ENCODE results near the gene TRPM3. TPM values are rescaled to one million over a fixed set of nuclear protein-coding genes. Genes with fewer than 3 reads are reported as not detected.

TRPM3 gene
- total RNA-seq, 1 experiment from 2014 or later, result not detected

DNA sequence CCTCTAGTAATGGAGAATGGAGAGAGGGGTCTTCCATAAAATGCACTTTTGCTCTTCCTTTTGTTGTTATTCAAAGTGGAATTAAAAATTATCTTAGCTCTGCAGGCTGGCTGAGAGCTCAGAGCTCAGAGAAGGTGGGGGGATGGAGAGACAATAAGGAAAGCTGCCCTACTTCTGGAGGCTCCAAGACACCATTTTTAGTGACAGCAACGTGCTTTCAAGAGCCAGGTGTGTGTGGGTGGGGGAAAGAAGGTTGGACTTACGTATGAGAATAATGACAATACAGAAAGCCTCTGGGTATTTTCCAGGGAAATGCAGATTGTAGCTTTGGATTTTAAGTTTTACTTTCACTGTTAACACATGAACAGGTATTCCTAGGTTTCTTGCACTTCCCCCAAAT, 173.9 kb downstream of the TRPM3 start:
- Mint-ChIP-seq H3K27me3 (ENCODE audit: unreplicated experiment) (no peaks in the 10 kb centered on the region), H3K4me1 (ENCODE audit: low read depth, unreplicated experiment) (peaks cover 28% of the 10 kb centered on the region), H3K36me3 (ENCODE audit: insufficient read depth, unreplicated experiment) (no peaks in the 10 kb centered on the region), H3K4me3 (ENCODE audit: low read depth, unreplicated experiment) (no peak overlapping the region), H3K27ac (ENCODE audit: unreplicated experiment) (peak overlapping the region; percentile 3), H3K9me3 (ENCODE audit: low read depth, unreplicated experiment) (no peaks in the 10 kb centered on the region)
- intact Hi-C loops (cut with micrococcal nuclease; ENCODE audit: unreplicated experiment), result no loop called here
- CTCF ChIA-PET, result interaction anchor here (0.8 kb wide), 1 partner anchor 10 kb away, joined by 5 read pairs; no protein-coding TSS in a partner anchor
- BruUV-seq (replicated peaks), result no TSS peak
- TF ChIP-seq CTCF (IDR thresholded peaks at IDR 0.05; ENCODE audit: unreplicated experiment), result no peak
- no peak for DNase-seq

DNA sequence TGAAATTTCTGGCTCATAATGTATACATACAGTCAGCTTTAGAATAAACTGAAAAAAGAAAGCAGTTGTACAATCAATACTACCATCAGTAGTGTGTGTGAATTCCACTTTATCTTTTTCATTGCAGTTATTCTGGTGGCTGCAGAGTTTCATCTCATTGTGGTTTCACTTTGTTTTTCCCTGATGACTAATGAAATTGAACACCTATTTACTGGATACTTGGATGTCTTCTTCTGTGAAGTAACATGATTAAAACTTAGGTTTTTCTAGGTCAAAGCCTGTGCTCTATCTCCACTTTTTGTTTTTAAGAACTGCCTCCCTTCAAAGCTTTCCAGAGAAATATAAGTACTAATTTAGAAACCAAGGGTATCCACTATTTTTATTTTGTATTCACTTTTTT, 174.3 kb downstream of the TRPM3 start:
- H3K27me3 Mint-ChIP-seq (ENCODE audit: unreplicated experiment), result no peaks in the 10 kb centered on the region
- CTCF ChIA-PET, result no interaction called here
- H3K9me3 Mint-ChIP-seq (ENCODE audit: low read depth, unreplicated experiment), result no peaks in the 10 kb centered on the region
- no peak for TF ChIP-seq CTCF (IDR thresholded peaks at IDR 0.05; ENCODE audit: unreplicated experiment)
- no peak overlapping the region for H3K4me3 Mint-ChIP-seq (ENCODE audit: low read depth, unreplicated experiment)
- DNase-seq, result no peak
- H3K27ac Mint-ChIP-seq (ENCODE audit: unreplicated experiment), result peak overlapping the region; percentile 3
- no peaks in the 10 kb centered on the region for H3K36me3 Mint-ChIP-seq (ENCODE audit: insufficient read depth, unreplicated experiment)
- peaks cover 24% of the 10 kb centered on the region for H3K4me1 Mint-ChIP-seq (ENCODE audit: low read depth, unreplicated experiment)
- BruUV-seq (replicated peaks), result no TSS peak
- intact Hi-C loops (cut with micrococcal nuclease; ENCODE audit: unreplicated experiment), result no loop called here

DNA sequence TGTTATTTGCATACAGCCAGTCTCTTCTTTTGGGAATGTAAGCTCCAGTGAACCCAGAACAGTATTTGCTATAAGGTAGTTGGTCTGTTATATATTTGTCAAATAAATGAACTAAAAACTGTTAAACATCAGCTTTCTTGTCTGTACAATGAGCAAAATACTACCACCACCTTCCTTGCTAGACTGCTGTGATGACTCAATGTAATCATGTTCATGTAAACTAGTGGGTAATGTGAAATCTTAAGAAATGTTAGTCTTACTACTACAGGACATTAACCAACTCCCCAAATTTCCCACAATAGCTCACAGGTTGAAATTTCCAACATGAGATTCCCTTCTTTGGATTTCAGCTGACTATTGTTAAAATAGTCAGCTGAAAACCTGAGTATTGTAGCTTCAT, 176.1 kb downstream of the TRPM3 start:
- no peaks in the 10 kb centered on the region for H3K36me3 Mint-ChIP-seq (ENCODE audit: insufficient read depth, unreplicated experiment)

DNA sequence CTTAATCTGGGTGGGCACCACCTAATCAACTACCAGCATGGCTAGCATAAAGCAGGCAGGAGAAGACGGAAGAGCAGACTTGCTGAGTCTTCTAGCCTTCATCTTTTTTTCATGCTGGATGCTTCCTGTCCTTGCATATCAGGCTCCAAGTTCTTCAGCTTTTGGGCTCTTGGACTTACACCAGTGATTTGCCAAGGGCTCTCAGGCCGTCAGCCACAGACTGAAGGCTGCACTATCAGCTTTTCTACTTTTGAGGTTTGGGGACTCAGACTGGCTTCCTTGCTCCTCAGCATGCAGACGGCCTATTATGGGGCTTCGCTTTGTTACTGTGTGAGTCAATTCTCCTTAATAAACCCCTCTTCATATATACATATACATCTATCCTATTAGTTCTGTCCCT, 180.2 kb downstream of the TRPM3 start:
- CTCF ChIA-PET, result no interaction called here
- no peak for TF ChIP-seq CTCF (IDR thresholded peaks at IDR 0.05; ENCODE audit: unreplicated experiment)
- Mint-ChIP-seq H3K36me3 (ENCODE audit: insufficient read depth, unreplicated experiment) (no peaks in the 10 kb centered on the region), H3K27me3 (ENCODE audit: unreplicated experiment) (no peaks in the 10 kb centered on the region), H3K9me3 (ENCODE audit: low read depth, unreplicated experiment) (no peaks in the 10 kb centered on the region), H3K27ac (ENCODE audit: unreplicated experiment) (no peak overlapping the region), H3K4me1 (ENCODE audit: low read depth, unreplicated experiment) (peaks cover 8% of the 10 kb centered on the region), H3K4me3 (ENCODE audit: low read depth, unreplicated experiment) (no peak overlapping the region)
- no TSS peak for BruUV-seq (replicated peaks)
- DNase-seq, result no peak
- intact Hi-C loops (cut with micrococcal nuclease; ENCODE audit: unreplicated experiment), result no loop called here

More for the DNA sequence above, 176.1 kb downstream of the TRPM3 start:
- H3K9me3 Mint-ChIP-seq (ENCODE audit: low read depth, unreplicated experiment), result no peaks in the 10 kb centered on the region
- no TSS peak for BruUV-seq (replicated peaks)
- CTCF ChIA-PET, result no interaction called here
- intact Hi-C loops (cut with micrococcal nuclease; ENCODE audit: unreplicated experiment), result no loop called here
- no peaks in the 10 kb centered on the region for H3K27me3 Mint-ChIP-seq (ENCODE audit: unreplicated experiment)
- peaks cover 23% of the 10 kb centered on the region for H3K4me1 Mint-ChIP-seq (ENCODE audit: low read depth, unreplicated experiment)
- TF ChIP-seq CTCF (IDR thresholded peaks at IDR 0.05; ENCODE audit: unreplicated experiment), result no peak
- H3K27ac Mint-ChIP-seq (ENCODE audit: unreplicated experiment), result peak overlapping the region; percentile 18
- no peak overlapping the region for H3K4me3 Mint-ChIP-seq (ENCODE audit: low read depth, unreplicated experiment)
- no peak for DNase-seq
